Measurements from ENCODE around the gene SALL4. TPM values are rescaled to one million over a fixed set of nuclear protein-coding genes. Genes with fewer than 3 reads are reported as not detected.

SALL4 gene
- total RNA-seq, 2 experiments from 2014 or later: 0.05 to 0.08 TPM

GRCh38 chr20:51792960-51793359 is 9.4 kb downstream of the SALL4 start:
- peaks cover 37% of the 10 kb centered on the region for H3K27me3 Mint-ChIP-seq
- Histone ChIP-seq H3K9me3 (ENCODE audit: control insufficient read depth in 1 of 2, insufficient read depth in 1 of 2, low read length in 2 of 2) (peaks cover 0 to 5% of the 10 kb centered on the region in 2 experiments), H3K36me3 (ENCODE audit: insufficient read depth, low read length) (no peaks in the 10 kb centered on the region), H3K27ac (ENCODE audit: low read depth in 1 of 2, low read length in 2 of 2) (no peak overlapping the region), H3K4me1 (ENCODE audit: insufficient read depth, low read length) (no peaks in the 10 kb centered on the region), H3K27me3 (ENCODE audit: control insufficient read depth in 1 of 2, insufficient read depth in 2 of 2, low read length in 2 of 2) (peaks cover 0 to 9% of the 10 kb centered on the region in 2 experiments), H3K4me3 (ENCODE audit: low read length) (no peak overlapping the region)
- intact Hi-C loops (cut with DNase I, micrococcal nuclease): loop anchor here in 1 of 2 experiments (10.0 kb wide), 1 partner anchor 292 kb away; no protein-coding TSS in a partner anchor
- POLR2A ChIA-PET: no interaction called here
- H3K36me3 Mint-ChIP-seq (ENCODE audit: low read depth): no peaks in the 10 kb centered on the region
- no peak for TF ChIP-seq CTCF (IDR thresholded peaks at IDR 0.05)
- CTCF ChIA-PET: no interaction called here
- no peak overlapping the region for H3K27ac Mint-ChIP-seq
- no peak for ATAC-seq (ENCODE audit: poor library complexity)
- no peak overlapping the region for H3K4me3 Mint-ChIP-seq
- H3K4me1 Mint-ChIP-seq (ENCODE audit: low read depth): no peaks in the 10 kb centered on the region
- no peak for DNase-seq
- H3K9me3 Mint-ChIP-seq: no peaks in the 10 kb centered on the region

- H3K4me3 Mint-ChIP-seq: no peak overlapping the region
- CTCF ChIA-PET: no interaction called here
- H3K4me3 ChIP-seq (ENCODE audit: low read length): no peak overlapping the region
- no peaks in the 10 kb centered on the region for H3K4me1 ChIP-seq (ENCODE audit: insufficient read depth, low read length)
- no peaks in the 10 kb centered on the region for H3K36me3 ChIP-seq (ENCODE audit: insufficient read depth, low read length)
- no peak for DNase-seq
- no peak overlapping the region for H3K27ac Mint-ChIP-seq
- POLR2A ChIA-PET: no interaction called here
- intact Hi-C loops (cut with DNase I, micrococcal nuclease): loop anchor here in 1 of 2 experiments (10.0 kb wide), 1 partner anchor 293 kb away; no protein-coding TSS in a partner anchor
- H3K4me1 Mint-ChIP-seq (ENCODE audit: low read depth): no peaks in the 10 kb centered on the region
- H3K9me3 Mint-ChIP-seq: no peaks in the 10 kb centered on the region
- no peak overlapping the region for H3K27ac ChIP-seq (ENCODE audit: low read depth in 1 of 2, low read length in 2 of 2)
- H3K27me3 ChIP-seq (ENCODE audit: control insufficient read depth in 1 of 2, insufficient read depth in 2 of 2, low read length in 2 of 2): peaks cover 0 to 3% of the 10 kb centered on the region in 2 experiments
- TF ChIP-seq CTCF (IDR thresholded peaks at IDR 0.05): no peak
- ATAC-seq (ENCODE audit: poor library complexity): no peak
- peaks cover 26% of the 10 kb centered on the region for H3K27me3 Mint-ChIP-seq
- peaks cover 0 to 5% of the 10 kb centered on the region in 2 experiments for H3K9me3 ChIP-seq (ENCODE audit: control insufficient read depth in 1 of 2, insufficient read depth in 1 of 2, low read length in 2 of 2)
- H3K36me3 Mint-ChIP-seq (ENCODE audit: low read depth): no peaks in the 10 kb centered on the region
Observed at GRCh38 chr20:51791626-51792025, 10.7 kb downstream of the SALL4 start.

- CTCF ChIA-PET: no interaction called here
- Mint-ChIP-seq H3K9me3 (no peaks in the 10 kb centered on the region), H3K27me3 (peaks cover 18% of the 10 kb centered on the region), H3K4me3 (no peak overlapping the region), H3K27ac (no peak overlapping the region), H3K36me3 (ENCODE audit: low read depth) (no peaks in the 10 kb centered on the region), H3K4me1 (ENCODE audit: low read depth) (no peaks in the 10 kb centered on the region)
- Histone ChIP-seq H3K4me1 (ENCODE audit: insufficient read depth, low read length) (no peaks in the 10 kb centered on the region), H3K27me3 (ENCODE audit: control insufficient read depth in 1 of 2, insufficient read depth in 2 of 2, low read length in 2 of 2) (peaks cover 0 to 3% of the 10 kb centered on the region in 2 experiments), H3K36me3 (ENCODE audit: insufficient read depth, low read length) (no peaks in the 10 kb centered on the region), H3K27ac (ENCODE audit: low read depth in 1 of 2, low read length in 2 of 2) (no peak overlapping the region), H3K9me3 (ENCODE audit: control insufficient read depth in 1 of 2, insufficient read depth in 1 of 2, low read length in 2 of 2) (peaks cover 0 to 5% of the 10 kb centered on the region in 2 experiments), H3K4me3 (ENCODE audit: low read length) (no peak overlapping the region)
- intact Hi-C loops (cut with DNase I, micrococcal nuclease): loop anchor here in 1 of 2 experiments (10.0 kb wide), 1 partner anchor 295 kb away; no protein-coding TSS in a partner anchor
- ATAC-seq (ENCODE audit: poor library complexity) (no peak), DNase-seq (no peak)
- POLR2A ChIA-PET: no interaction called here
- no peak for TF ChIP-seq CTCF (IDR thresholded peaks at IDR 0.05)
Observed at GRCh38 chr20:51790256-51790655, 12.1 kb downstream of the SALL4 start.

Data from CD4-positive, alpha-beta T cell (primary cell).